CD4-positive, alpha-beta T cell (primary cell): ENCODE measurements around the gene DKK3. TPM values are rescaled to one million over a fixed set of nuclear protein-coding genes. Genes with fewer than 3 reads are reported as not detected.
A peak's percentile ranks its signal among the peaks of the same experiment; 100 is the strongest.

Experiments
- ATAC-seq: fragments of 200-7000 bp; cut with Tn5 transposase; one replicate; pipeline ENCODE4 v1.10.0; 2022; ENCODE audit warnings: mild to moderate bottlenecking; ENCODE audit not compliant: poor library complexity
- CTCF ChIA-PET: fragments of 350-600 bp; sonication (Branson Sonifier 250); formaldehyde crosslinking; loops from one replicate; lab custom pipeline; 2021; ENCODE audit warnings: antibody characterized with exemption, inconsistent platforms; lab: Charles Lee
- POLR2A ChIA-PET: fragments of 350-600 bp; sonication (Branson Sonifier 250); formaldehyde crosslinking; loops from one replicate; lab custom pipeline; 2021; ENCODE audit warnings: antibody characterized with exemption, inconsistent platforms; lab: Charles Lee
- DNase-seq, 14 experiments: peaks; one replicate each; pipeline ENCODE4 v3.0.0-alpha.2; 2013 to 2020; ENCODE audit warnings: mixed read lengths in 2 of 14
- H3K27ac ChIP-seq, 2 donors: one replicate each; pipeline versions ENCODE4 v1.5.1 to v1.7.0; 2013; ENCODE audit warnings: low read length in 2 of 2, low read depth in 1 of 2, mild to moderate bottlenecking in 1 of 2
- H3K27me3 ChIP-seq, 2 experiments: 1 replicate in 1 of 2; 2 replicates in 1 of 2; pipeline versions ENCODE4 v1.6.1 to v1.7.0; 2013; ENCODE audit warnings: low read length in 2 of 2, control low read depth in 1 of 2, mild to moderate bottlenecking in 1 of 2, moderate library complexity in 1 of 2; ENCODE audit not compliant: insufficient read depth in 2 of 2, control insufficient read depth in 1 of 2
- H3K36me3 ChIP-seq: one replicate; pipeline ENCODE4 v1.6.1; 2013; ENCODE audit warnings: low read length, control low read depth; ENCODE audit not compliant: insufficient read depth
- H3K4me1 ChIP-seq: one replicate; pipeline ENCODE4 v1.6.1; 2013; ENCODE audit warnings: low read length, control low read depth; ENCODE audit not compliant: insufficient read depth
- H3K4me3 ChIP-seq: one replicate; pipeline ENCODE4 v1.5.1; 2013; ENCODE audit warnings: mild to moderate bottlenecking, low read length, moderate library complexity
- H3K9me3 ChIP-seq, 2 experiments: 1 replicate in 1 of 2; 2 replicates in 1 of 2; pipeline versions ENCODE4 v1.6.1 to v1.7.0; 2013; ENCODE audit warnings: low read length in 2 of 2, mild to moderate bottlenecking in 2 of 2, control low read depth in 1 of 2, moderate library complexity in 1 of 2; ENCODE audit not compliant: control insufficient read depth in 1 of 2, insufficient read depth in 1 of 2
- H3K27ac Mint-ChIP-seq: one replicate; pipeline ENCODE4 v1.8.0; 2020; ENCODE audit warnings: mixed read lengths
- H3K27me3 Mint-ChIP-seq: one replicate; pipeline ENCODE4 v1.8.0; 2021; ENCODE audit warnings: mixed read lengths
- H3K36me3 Mint-ChIP-seq: one replicate; pipeline ENCODE4 v1.8.0; 2021; ENCODE audit warnings: low read depth, mixed read lengths
- H3K4me1 Mint-ChIP-seq: one replicate; pipeline ENCODE4 v1.8.0; 2021; ENCODE audit warnings: low read depth, mixed read lengths
- H3K4me3 Mint-ChIP-seq: one replicate; pipeline ENCODE4 v1.8.0; 2020; ENCODE audit warnings: mild to moderate bottlenecking, mixed read lengths
- H3K9me3 Mint-ChIP-seq: one replicate; pipeline ENCODE4 v1.8.0; 2020; ENCODE audit warnings: mixed read lengths
- intact Hi-C, 2 experiments: fragments of 100-400 bp; cut with DNase I in 1 of 2; cut with micrococcal nuclease in 1 of 2; formaldehyde crosslinking; loops; one replicate each; pipeline versions ENCODE4 v1.15.1 to v1.9.0; 2023 to 2025; cut with DNase I, micrococcal nuclease
- total RNA-seq, 174 experiments: library from RNA in 2 of 174; stranded (reverse) in 2 of 174; gene quantifications; one replicate each; pipeline ENCODE4 v1.2.3 and lab custom pipeline; 2021 to 2026
- TF ChIP-seq, protein P1 (sequence below): fragments of 200-600 bp; IDR thresholded peaks from one replicate; pipeline ENCODE4 v1.8.0; 2022; ENCODE audit warnings: antibody characterized with exemption, mild to moderate bottlenecking

The DKK3 gene
- total RNA-seq, 2 experiments from 2014 or later: 0.61 to 0.71 TPM

GRCh38 chr11:11916981-11917399 lies 91.4 kb downstream of the DKK3 start:
- H3K9me3 Mint-ChIP-seq: no peaks in the 10 kb centered on the region
- H3K36me3 Mint-ChIP-seq: peaks cover 69% of the 10 kb centered on the region
- POLR2A ChIA-PET: no interaction called here
- no peaks in the 10 kb centered on the region for H3K9me3 ChIP-seq
- intact Hi-C loops: no loop called here
- H3K36me3 ChIP-seq: peaks cover 3% of the 10 kb centered on the region
- no peaks in the 10 kb centered on the region for H3K4me1 ChIP-seq
- H3K4me1 Mint-ChIP-seq: peaks cover 5% of the 10 kb centered on the region
- no peak overlapping the region for H3K27ac Mint-ChIP-seq
- H3K4me3 ChIP-seq: no peak overlapping the region
- no peaks in the 10 kb centered on the region for H3K27me3 Mint-ChIP-seq
- TF ChIP-seq, protein P1, sequence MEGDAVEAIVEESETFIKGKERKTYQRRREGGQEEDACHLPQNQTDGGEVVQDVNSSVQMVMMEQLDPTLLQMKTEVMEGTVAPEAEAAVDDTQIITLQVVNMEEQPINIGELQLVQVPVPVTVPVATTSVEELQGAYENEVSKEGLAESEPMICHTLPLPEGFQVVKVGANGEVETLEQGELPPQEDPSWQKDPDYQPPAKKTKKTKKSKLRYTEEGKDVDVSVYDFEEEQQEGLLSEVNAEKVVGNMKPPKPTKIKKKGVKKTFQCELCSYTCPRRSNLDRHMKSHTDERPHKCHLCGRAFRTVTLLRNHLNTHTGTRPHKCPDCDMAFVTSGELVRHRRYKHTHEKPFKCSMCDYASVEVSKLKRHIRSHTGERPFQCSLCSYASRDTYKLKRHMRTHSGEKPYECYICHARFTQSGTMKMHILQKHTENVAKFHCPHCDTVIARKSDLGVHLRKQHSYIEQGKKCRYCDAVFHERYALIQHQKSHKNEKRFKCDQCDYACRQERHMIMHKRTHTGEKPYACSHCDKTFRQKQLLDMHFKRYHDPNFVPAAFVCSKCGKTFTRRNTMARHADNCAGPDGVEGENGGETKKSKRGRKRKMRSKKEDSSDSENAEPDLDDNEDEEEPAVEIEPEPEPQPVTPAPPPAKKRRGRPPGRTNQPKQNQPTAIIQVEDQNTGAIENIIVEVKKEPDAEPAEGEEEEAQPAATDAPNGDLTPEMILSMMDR: no peak
- DNase-seq (no peak), ATAC-seq (no peak)
- CTCF ChIA-PET: no interaction called here
- no peak overlapping the region for H3K27ac ChIP-seq
- no peak overlapping the region for H3K4me3 Mint-ChIP-seq
- no peaks in the 10 kb centered on the region for H3K27me3 ChIP-seq

GRCh38 chr11:11915625-11916024 lies 92.8 kb downstream of the DKK3 start:
- ATAC-seq (no peak), DNase-seq (no peak)
- H3K27ac ChIP-seq: no peak overlapping the region
- peaks cover 77% of the 10 kb centered on the region for H3K36me3 Mint-ChIP-seq
- H3K9me3 Mint-ChIP-seq: no peaks in the 10 kb centered on the region
- H3K4me3 Mint-ChIP-seq: no peak overlapping the region
- peak overlapping the region; percentile 16 for H3K27ac Mint-ChIP-seq
- no peaks in the 10 kb centered on the region for H3K4me1 ChIP-seq
- no peak overlapping the region for H3K4me3 ChIP-seq
- TF ChIP-seq, protein P1: no peak
- intact Hi-C loops: no loop called here
- H3K27me3 Mint-ChIP-seq: no peaks in the 10 kb centered on the region
- no peaks in the 10 kb centered on the region for H3K9me3 ChIP-seq
- ChIA-PET CTCF (interaction anchor here (0.5 kb wide), 1 partner anchor 125 kb away, joined by 3 read pairs; no protein-coding TSS in a partner anchor), POLR2A (no interaction called here)
- peaks cover 11% of the 10 kb centered on the region for H3K36me3 ChIP-seq
- peaks cover 5% of the 10 kb centered on the region for H3K4me1 Mint-ChIP-seq
- no peaks in the 10 kb centered on the region for H3K27me3 ChIP-seq

DNA sequence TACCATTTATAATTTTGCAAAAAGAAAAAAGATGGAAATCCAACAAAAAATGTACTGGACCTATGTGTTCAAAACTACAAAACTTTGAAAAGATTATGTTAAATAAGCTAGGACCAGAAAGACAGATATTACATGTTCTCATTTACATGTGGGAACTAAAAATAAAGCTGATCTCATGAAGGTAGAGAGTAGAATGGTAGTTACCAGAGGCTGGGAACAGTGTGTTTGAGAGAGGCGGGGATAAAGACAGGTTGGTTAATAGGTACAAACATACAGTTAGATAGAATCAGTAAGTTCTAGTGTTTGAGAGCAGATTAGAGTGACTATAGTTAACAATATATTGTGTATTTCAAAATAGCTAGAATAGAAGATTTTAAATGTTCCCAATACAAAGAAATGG lies 95.0 kb downstream of the DKK3 start:
- peak overlapping the region; percentile 15 for H3K27ac Mint-ChIP-seq
- Histone ChIP-seq H3K4me1 (no peaks in the 10 kb centered on the region), H3K4me3 (no peak overlapping the region), H3K9me3 (no peaks in the 10 kb centered on the region), H3K36me3 (peaks cover 20% of the 10 kb centered on the region), H3K27ac (no peak overlapping the region), H3K27me3 (no peaks in the 10 kb centered on the region)
- POLR2A ChIA-PET: no interaction called here
- CTCF ChIA-PET: interaction anchor here (0.7 to 0.8 kb wide), 3 partner anchors 10 to 1034 kb away, joined by 3 to 5 read pairs (median 3); no protein-coding TSS in a partner anchor
- TF ChIP-seq, protein P1: no peak
- intact Hi-C loops: no loop called here
- H3K27me3 Mint-ChIP-seq: no peaks in the 10 kb centered on the region
- no peaks in the 10 kb centered on the region for H3K9me3 Mint-ChIP-seq
- no peak for DNase-seq
- no peak for ATAC-seq
- H3K4me1 Mint-ChIP-seq: peaks cover 5% of the 10 kb centered on the region
- H3K4me3 Mint-ChIP-seq: no peak overlapping the region
- H3K36me3 Mint-ChIP-seq: peaks cover 78% of the 10 kb centered on the region

Other genes with a start within 250 kb of the DKK3 start
- 100 to 1,000 TPM in 1 of 2 experiments, 10 to 100 TPM in 1; 97.0 to 100 TPM for gene USP47, start 166.7 kb downstream of the DKK3 start, total RNA-seq
- 10 to 100 TPM; 12.8 to 14.1 TPM for gene MICAL2, start 102.0 kb upstream of the DKK3 start, total RNA-seq